CD4-positive, CD25-positive, alpha-beta regulatory T cell (primary cell): ENCODE measurements around the gene MCHR1. TPM values are rescaled to one million over a fixed set of nuclear protein-coding genes. Genes with fewer than 3 reads are reported as not detected.

ENCODE experiments used
- ATAC-seq, 2 donors: fragments of 150-1000 bp; cut with Tn5 transposase; one replicate each; pipeline ENCODE4 v1.10.0; 2021; ENCODE audit warnings: low read depth in 2 of 2, moderate number of reproducible peaks in 2 of 2, moderate library complexity in 1 of 2
- DNase-seq, 3 donors: peaks; one replicate each; pipeline versions ENCODE4 v3.0.0 to v3.0.0-alpha.2; 2012 to 2022; ENCODE audit warnings: mixed read lengths in 1 of 3
- H3K27ac ChIP-seq: one replicate; pipeline ENCODE4 v1.7.0; 2013; ENCODE audit warnings: mild to moderate bottlenecking, low read length; ENCODE audit not compliant: insufficient read depth, poor library complexity, severe bottlenecking
- H3K27me3 ChIP-seq: one replicate; pipeline ENCODE4 v1.7.0; 2013; ENCODE audit warnings: low read length; ENCODE audit not compliant: control insufficient read depth, insufficient read depth
- H3K36me3 ChIP-seq: one replicate; pipeline ENCODE4 v1.7.0; 2013; ENCODE audit warnings: mild to moderate bottlenecking, low read length, moderate library complexity; ENCODE audit not compliant: control insufficient read depth, insufficient read depth
- H3K4me1 ChIP-seq: 2 replicates; pipeline ENCODE4 v1.7.0; 2013; ENCODE audit warnings: mild to moderate bottlenecking, low read length; ENCODE audit not compliant: insufficient read depth, control insufficient read depth, poor library complexity, severe bottlenecking
- H3K4me3 ChIP-seq: one replicate; pipeline ENCODE4 v1.7.0; 2013; ENCODE audit warnings: low read depth, mild to moderate bottlenecking, low read length, moderate library complexity
- H3K9me3 ChIP-seq, 2 experiments: 1 replicate in 1 of 2; 2 replicates in 1 of 2; pipeline ENCODE4 v1.7.0; 2013; ENCODE audit warnings: low read length in 2 of 2, mild to moderate bottlenecking in 1 of 2, moderate library complexity in 1 of 2; ENCODE audit not compliant: control insufficient read depth in 2 of 2
- H3K27ac Mint-ChIP-seq, 3 donors: one replicate each; pipeline ENCODE4 v1.8.0; 2020 to 2022; ENCODE audit warnings: mild to moderate bottlenecking in 3 of 3, mixed read lengths in 3 of 3, moderate library complexity in 2 of 3
- H3K27me3 Mint-ChIP-seq: one replicate; pipeline ENCODE4 v1.8.0; 2022; ENCODE audit warnings: mild to moderate bottlenecking, mixed read lengths
- H3K36me3 Mint-ChIP-seq: one replicate; pipeline ENCODE4 v1.8.0; 2020; ENCODE audit warnings: mixed read lengths
- H3K4me1 Mint-ChIP-seq, 4 donors: one replicate each; pipeline ENCODE4 v1.8.0; 2020 to 2022; ENCODE audit warnings: mixed read lengths in 4 of 4, mild to moderate bottlenecking in 1 of 4
- H3K4me3 Mint-ChIP-seq, 4 donors: one replicate each; pipeline ENCODE4 v1.8.0; 2020 to 2022; ENCODE audit warnings: mild to moderate bottlenecking in 4 of 4, mixed read lengths in 4 of 4, moderate library complexity in 3 of 4
- H3K9me3 Mint-ChIP-seq, 7 donors: one replicate each; pipeline ENCODE4 v1.8.0; 2020 to 2022; ENCODE audit warnings: mixed read lengths in 7 of 7, mild to moderate bottlenecking in 3 of 7, moderate library complexity in 2 of 7
- polyA plus RNA-seq, 4 donors: library from polyadenylated mRNA; unstranded; fragments of 300-500 nt; fragmentation: Illumina TruSeq; gene quantifications; one replicate each; pipeline ENCODE4 v1.2.3, GENCODE V29; 2021
- total RNA-seq: library from RNA; stranded (reverse); gene quantifications from one replicate; pipeline ENCODE4 v1.2.3, GENCODE V29; 2022

MCHR1 gene
- total and polyA plus RNA-seq, 5 donors from 2014 or later: not detected

GRCh38 chr22:40680819-40681183, 1.5 kb downstream of the MCHR1 start:
- Mint-ChIP-seq H3K36me3 (no peaks in the 10 kb centered on the region), H3K27ac (no peak overlapping the region)
- DNase-seq: no peak

DNA sequence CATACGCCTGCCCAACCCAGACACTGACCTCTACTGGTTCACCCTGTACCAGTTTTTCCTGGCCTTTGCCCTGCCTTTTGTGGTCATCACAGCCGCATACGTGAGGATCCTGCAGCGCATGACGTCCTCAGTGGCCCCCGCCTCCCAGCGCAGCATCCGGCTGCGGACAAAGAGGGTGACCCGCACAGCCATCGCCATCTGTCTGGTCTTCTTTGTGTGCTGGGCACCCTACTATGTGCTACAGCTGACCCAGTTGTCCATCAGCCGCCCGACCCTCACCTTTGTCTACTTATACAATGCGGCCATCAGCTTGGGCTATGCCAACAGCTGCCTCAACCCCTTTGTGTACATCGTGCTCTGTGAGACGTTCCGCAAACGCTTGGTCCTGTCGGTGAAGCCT, 2.2 kb downstream of the MCHR1 start:
- no peak for ATAC-seq
- no peaks in the 10 kb centered on the region for H3K9me3 ChIP-seq
- Mint-ChIP-seq H3K36me3 (no peaks in the 10 kb centered on the region), H3K9me3 (no peaks in the 10 kb centered on the region), H3K27me3 (peaks cover 15% of the 10 kb centered on the region), H3K27ac (no peak overlapping the region), H3K4me1 (peaks cover 3 to 13% (median 8%) of the 10 kb centered on the region in 4 donors), H3K4me3 (peak overlapping the region in 1 of 4 donors; percentile 58)
- H3K27ac ChIP-seq: no peak overlapping the region
- DNase-seq: no peak
- H3K4me1 ChIP-seq: peaks cover 5% of the 10 kb centered on the region
- no peaks in the 10 kb centered on the region for H3K27me3 ChIP-seq
- no peak overlapping the region for H3K4me3 ChIP-seq
- H3K36me3 ChIP-seq: no peaks in the 10 kb centered on the region

More at GRCh38 chr22:40680819-40681183, 1.5 kb downstream of the MCHR1 start:
- H3K9me3 ChIP-seq: no peaks in the 10 kb centered on the region
- no peak overlapping the region for H3K27ac ChIP-seq
- Mint-ChIP-seq H3K4me1 (peaks cover 3 to 13% (median 8%) of the 10 kb centered on the region in 4 donors), H3K9me3 (no peaks in the 10 kb centered on the region), H3K27me3 (peaks cover 15% of the 10 kb centered on the region), H3K4me3 (no peak overlapping the region)
- H3K36me3 ChIP-seq: no peaks in the 10 kb centered on the region
- H3K4me3 ChIP-seq: no peak overlapping the region
- no peak for ATAC-seq
- H3K4me1 ChIP-seq: peaks cover 5% of the 10 kb centered on the region
- no peaks in the 10 kb centered on the region for H3K27me3 ChIP-seq

GRCh38 chr22:40684728-40685127, 5.4 kb downstream of the MCHR1 start:
- H3K27ac Mint-ChIP-seq: peak overlapping the region in 2 of 3 donors; percentile 20 to 42
- H3K27me3 ChIP-seq: no peaks in the 10 kb centered on the region
- peaks cover 5% of the 10 kb centered on the region for H3K4me1 ChIP-seq
- H3K4me1 Mint-ChIP-seq: peaks cover 4 to 13% (median 8%) of the 10 kb centered on the region in 4 donors
- ATAC-seq: no peak
- no peaks in the 10 kb centered on the region for H3K36me3 Mint-ChIP-seq
- H3K4me3 ChIP-seq: peak overlapping the region; percentile 37
- no peaks in the 10 kb centered on the region for H3K9me3 ChIP-seq
- peaks cover 16% of the 10 kb centered on the region for H3K27me3 Mint-ChIP-seq
- H3K9me3 Mint-ChIP-seq: no peaks in the 10 kb centered on the region
- H3K4me3 Mint-ChIP-seq: peak overlapping the region in 2 of 4 donors; percentile 65 to 86
- H3K36me3 ChIP-seq: no peaks in the 10 kb centered on the region
- no peak overlapping the region for H3K27ac ChIP-seq
- no peak for DNase-seq

GRCh38 chr22:40685406-40685805, 6.1 kb downstream of the MCHR1 start:
- peaks cover 4 to 13% (median 8%) of the 10 kb centered on the region in 4 donors for H3K4me1 Mint-ChIP-seq
- H3K4me3 Mint-ChIP-seq: peak overlapping the region in 2 of 4 donors; percentile 80 to 86
- peak overlapping the region in 2 of 3 donors; percentile 20 to 75 for H3K27ac Mint-ChIP-seq
- no peaks in the 10 kb centered on the region for H3K36me3 ChIP-seq
- H3K27ac ChIP-seq: no peak overlapping the region
- H3K9me3 Mint-ChIP-seq: no peaks in the 10 kb centered on the region
- H3K36me3 Mint-ChIP-seq: no peaks in the 10 kb centered on the region
- H3K27me3 Mint-ChIP-seq: peaks cover 10% of the 10 kb centered on the region
- no peaks in the 10 kb centered on the region for H3K27me3 ChIP-seq
- DNase-seq (peak in 1 of 3 donors; percentile 23), ATAC-seq (no peak)
- peaks cover 5% of the 10 kb centered on the region for H3K4me1 ChIP-seq
- peak overlapping the region; percentile 37 for H3K4me3 ChIP-seq
- H3K9me3 ChIP-seq: no peaks in the 10 kb centered on the region

DNA sequence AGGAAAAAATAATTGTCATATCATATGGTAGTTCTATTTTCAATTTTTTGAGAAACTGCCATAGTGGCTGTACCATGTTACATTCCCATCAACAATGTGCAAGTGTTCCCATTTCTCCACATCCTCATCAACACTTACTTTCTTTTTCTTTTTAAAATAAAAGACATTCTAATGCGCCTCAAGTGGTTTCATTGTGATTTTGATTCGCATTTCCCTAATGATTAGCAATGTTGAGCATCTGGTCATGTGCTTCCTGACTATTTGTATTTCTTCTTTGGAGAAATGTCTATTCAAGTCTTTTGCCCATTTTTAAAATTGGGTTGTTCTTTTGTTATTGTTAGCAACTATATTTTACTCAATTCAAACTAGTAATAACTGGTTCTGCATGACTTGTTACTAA, 8.4 kb downstream of the MCHR1 start:
- peaks cover 4% of the 10 kb centered on the region for H3K27me3 Mint-ChIP-seq
- H3K36me3 ChIP-seq: no peaks in the 10 kb centered on the region
- H3K9me3 ChIP-seq: no peaks in the 10 kb centered on the region
- H3K4me1 ChIP-seq: peaks cover 5% of the 10 kb centered on the region
- H3K27me3 ChIP-seq: no peaks in the 10 kb centered on the region
- no peak overlapping the region for H3K4me3 Mint-ChIP-seq
- H3K27ac ChIP-seq: no peak overlapping the region
- H3K4me1 Mint-ChIP-seq: peaks cover 4 to 10% (median 7%) of the 10 kb centered on the region in 4 donors
- no peaks in the 10 kb centered on the region for H3K36me3 Mint-ChIP-seq
- H3K4me3 ChIP-seq: no peak overlapping the region
- DNase-seq (no peak), ATAC-seq (no peak)
- no peaks in the 10 kb centered on the region for H3K9me3 Mint-ChIP-seq
- no peak overlapping the region for H3K27ac Mint-ChIP-seq

DNA sequence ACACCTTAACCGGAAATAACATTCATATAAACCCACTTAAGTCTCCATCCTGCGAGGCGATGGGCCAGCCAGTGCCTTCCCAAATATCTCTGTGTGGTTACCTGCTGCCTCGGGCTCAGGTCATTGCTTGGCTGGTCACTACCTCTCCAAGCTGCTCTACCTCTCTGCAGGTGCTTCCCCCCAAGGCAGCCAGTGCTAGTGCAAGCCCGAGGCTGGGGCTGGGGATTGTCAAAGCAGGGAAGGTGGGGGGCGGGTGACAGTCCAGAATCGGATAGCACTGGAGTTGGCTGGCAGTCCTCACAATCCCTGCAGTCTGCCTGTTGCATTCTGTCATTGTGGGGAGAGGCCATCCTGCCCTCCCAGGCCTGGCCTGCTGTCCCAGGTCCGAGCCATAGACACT, 11.1 kb downstream of the MCHR1 start:
- H3K4me1 ChIP-seq: no peaks in the 10 kb centered on the region
- DNase-seq: no peak
- H3K4me3 ChIP-seq: no peak overlapping the region
- ATAC-seq: no peak
- peaks cover 4% of the 10 kb centered on the region for H3K27me3 Mint-ChIP-seq
- no peak overlapping the region for H3K27ac ChIP-seq
- H3K9me3 Mint-ChIP-seq: no peaks in the 10 kb centered on the region
- H3K27ac Mint-ChIP-seq: peak overlapping the region in 1 of 3 donors; percentile 54
- no peaks in the 10 kb centered on the region for H3K9me3 ChIP-seq
- peaks cover 0 to 1% (median under 1%) of the 10 kb centered on the region in 4 donors for H3K4me1 Mint-ChIP-seq
- H3K36me3 Mint-ChIP-seq: no peaks in the 10 kb centered on the region
- H3K27me3 ChIP-seq: no peaks in the 10 kb centered on the region
- H3K36me3 ChIP-seq: no peaks in the 10 kb centered on the region
- H3K4me3 Mint-ChIP-seq: no peak overlapping the region

GRCh38 chr22:40691532-40691931, 12.2 kb downstream of the MCHR1 start:
- H3K27ac Mint-ChIP-seq: no peak overlapping the region

DNA sequence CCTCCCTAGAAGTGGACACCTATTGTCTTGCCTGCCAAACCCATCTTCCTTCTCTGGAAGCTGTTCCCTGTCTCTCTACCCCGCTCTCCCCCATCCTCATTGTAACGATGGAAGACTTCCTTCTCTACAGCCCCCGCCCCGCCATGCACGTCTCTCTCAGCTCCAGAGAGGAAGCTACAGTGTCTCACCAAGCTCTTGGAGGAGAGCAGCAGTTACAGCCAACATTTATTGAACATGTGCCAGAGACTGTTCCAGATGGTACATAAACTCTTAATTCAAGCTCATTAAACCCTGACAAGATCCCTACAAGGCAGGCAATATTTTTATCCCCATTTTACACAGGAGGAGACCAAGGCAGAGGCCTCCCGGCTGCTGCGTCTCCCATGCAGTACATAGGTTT, 15.1 kb downstream of the MCHR1 start:
- no peaks in the 10 kb centered on the region for H3K4me1 Mint-ChIP-seq
- H3K4me3 ChIP-seq: no peak overlapping the region
- H3K36me3 Mint-ChIP-seq: no peaks in the 10 kb centered on the region

More at GRCh38 chr22:40691532-40691931, 12.2 kb downstream of the MCHR1 start:
- no peaks in the 10 kb centered on the region for H3K36me3 ChIP-seq
- DNase-seq (no peak), ATAC-seq (no peak)
- Mint-ChIP-seq H3K36me3 (no peaks in the 10 kb centered on the region), H3K4me1 (peaks cover 0 to 1% (median 0%) of the 10 kb centered on the region in 4 donors), H3K4me3 (no peak overlapping the region), H3K27me3 (peaks cover 4% of the 10 kb centered on the region), H3K9me3 (peaks cover 0 to 2% (median 0%) of the 10 kb centered on the region in 7 donors)
- H3K4me3 ChIP-seq: no peak overlapping the region
- no peaks in the 10 kb centered on the region for H3K4me1 ChIP-seq
- no peaks in the 10 kb centered on the region for H3K9me3 ChIP-seq
- no peak overlapping the region for H3K27ac ChIP-seq
- H3K27me3 ChIP-seq: peaks cover 4% of the 10 kb centered on the region

More for the DNA sequence above, 15.1 kb downstream of the MCHR1 start:
- no peaks in the 10 kb centered on the region for H3K36me3 ChIP-seq
- ATAC-seq (no peak), DNase-seq (no peak)
- Mint-ChIP-seq H3K27me3 (no peaks in the 10 kb centered on the region), H3K4me3 (no peak overlapping the region), H3K27ac (peak overlapping the region in 1 of 3 donors; percentile 75), H3K9me3 (peaks cover 0 to 2% (median 0%) of the 10 kb centered on the region in 7 donors)
- H3K4me1 ChIP-seq: no peaks in the 10 kb centered on the region
- no peak overlapping the region for H3K27ac ChIP-seq
- H3K27me3 ChIP-seq: peaks cover 4% of the 10 kb centered on the region
- H3K9me3 ChIP-seq: no peaks in the 10 kb centered on the region
